ENCODE measurements around the gene MEGF11.

DNA sequence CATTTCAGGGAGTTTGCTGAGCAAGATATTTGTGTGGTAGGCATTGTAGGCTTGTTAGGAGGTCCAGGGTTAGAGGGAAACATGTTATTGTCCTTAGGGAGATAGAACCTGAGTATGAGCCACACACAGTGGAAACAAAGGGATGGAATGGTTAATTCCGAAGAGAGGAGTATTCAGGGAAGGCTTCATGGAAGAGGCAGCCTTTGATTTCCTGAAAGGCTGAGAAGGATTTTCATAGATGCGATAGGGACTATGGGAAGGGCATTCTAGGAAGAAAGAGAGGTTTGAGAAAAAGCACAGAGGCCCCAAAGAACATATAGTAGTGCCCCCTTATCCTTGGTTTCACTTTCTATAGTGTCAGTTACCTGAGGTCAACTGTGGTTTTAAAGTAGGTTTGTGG, 302.5 kb downstream of the MEGF11 start:
- TF ChIP-seq EZH2 (IDR thresholded peaks at IDR 0.05; ENCODE audit: low read length, unreplicated experiment) (no peak), CTCF (conservative IDR thresholded peaks at IDR 0.05; ENCODE audit: low read depth, low read length) (no peak), EZH2phosphoT487 (IDR thresholded peaks at IDR 0.05; ENCODE audit: borderline replicate concordance, low read length) (no peak)
